BJ (cell line): ENCODE measurements around the gene GALK1. TPM values are rescaled to one million over a fixed set of nuclear protein-coding genes. Genes with fewer than 3 reads are reported as not detected.

Experiments
- CTCF ChIA-PET: fragments of 350-600 bp; formaldehyde crosslinking; extraction: SDS; loops from one replicate; lab custom pipeline; 2021; ENCODE audit warnings: antibody characterized with exemption, inconsistent platforms; lab: Yijun Ruan, JAX
- POLR2A ChIA-PET: fragments of 300-600 bp; sonication (Branson Sonifier 250); formaldehyde crosslinking; extraction: SDS; loops from one replicate; lab custom pipeline; 2021; ENCODE audit warnings: antibody characterized with exemption; lab: Charles Lee
- DNase-seq: peaks from one replicate; pipeline ENCODE4 v3.0.0-alpha.2; 2011; ENCODE audit warnings: low read depth
- H3K27me3 ChIP-seq: 2 replicates; pipeline ENCODE4 v1.6.0; 2011; ENCODE audit warnings: low read length; ENCODE audit not compliant: control insufficient read depth, insufficient read depth
- H3K36me3 ChIP-seq: 2 replicates; pipeline ENCODE4 v1.5.1; 2011; ENCODE audit warnings: low read length; ENCODE audit not compliant: control insufficient read depth, insufficient read depth
- H3K4me3 ChIP-seq: 2 replicates; pipeline ENCODE4 v1.5.1; 2011; ENCODE audit warnings: low read depth, mild to moderate bottlenecking, control low read depth, low read length
- polyA plus RNA-seq: library from polyadenylated mRNA; depleted of rRNA; stranded (reverse); fragments of >200 nt; gene quantifications from 2 replicates; pipeline ENCODE4 v1.2.3, GENCODE V29; 2011
- TF ChIP-seq, protein P1 (sequence below): IDR thresholded peaks from 2 replicates; pipeline ENCODE4 v1.5.1; 2011; ENCODE audit warnings: low read depth, mild to moderate bottlenecking, control low read depth, inconsistent platforms, low read length, moderate library complexity; ENCODE audit not compliant: insufficient read depth

Gene GALK1
- polyA plus RNA-seq, 1 experiment = 35.8 TPM

DNA sequence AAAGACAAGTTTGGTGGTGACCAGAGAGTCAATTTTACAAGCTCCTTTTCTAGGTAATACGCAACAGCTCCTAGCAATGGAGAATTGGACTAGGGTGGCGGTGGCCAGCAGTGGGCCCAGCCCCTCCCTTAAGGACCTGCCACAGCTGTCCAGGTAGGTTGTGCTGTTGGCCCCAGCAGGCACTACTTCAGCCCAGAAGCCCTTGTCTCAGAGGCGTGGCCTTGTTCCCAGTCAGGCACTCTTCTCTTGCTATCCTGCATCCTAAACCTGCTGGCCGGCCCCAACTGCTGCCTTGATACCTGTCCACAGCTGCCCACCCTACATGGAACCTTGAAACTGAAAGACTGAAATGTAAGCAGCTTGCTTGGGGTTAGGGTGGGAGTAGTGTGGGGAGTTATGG lies 989 bp upstream of the GALK1 start:
- Histone ChIP-seq H3K27me3 (no peaks in the 10 kb centered on the region), H3K4me3 (no peak overlapping the region), H3K36me3 (peaks cover 1% of the 10 kb centered on the region; the same call in 1 of the 2 replicates)
- no peak for DNase-seq
- ChIA-PET POLR2A (interaction anchor here (0.6 to 1.1 kb wide), 4 partner anchors 9 to 420 kb away, joined by 3 to 15 read pairs (median 9); no protein-coding TSS in a partner anchor), CTCF (interaction anchor here (0.7 to 6.4 kb wide), 11 partner anchors 11 to 139 kb away, joined by 3 to 63 read pairs (median 11); partner anchors contain the start of genes MRPL38, SMIM5 and UNK)
- TF ChIP-seq, protein P1, sequence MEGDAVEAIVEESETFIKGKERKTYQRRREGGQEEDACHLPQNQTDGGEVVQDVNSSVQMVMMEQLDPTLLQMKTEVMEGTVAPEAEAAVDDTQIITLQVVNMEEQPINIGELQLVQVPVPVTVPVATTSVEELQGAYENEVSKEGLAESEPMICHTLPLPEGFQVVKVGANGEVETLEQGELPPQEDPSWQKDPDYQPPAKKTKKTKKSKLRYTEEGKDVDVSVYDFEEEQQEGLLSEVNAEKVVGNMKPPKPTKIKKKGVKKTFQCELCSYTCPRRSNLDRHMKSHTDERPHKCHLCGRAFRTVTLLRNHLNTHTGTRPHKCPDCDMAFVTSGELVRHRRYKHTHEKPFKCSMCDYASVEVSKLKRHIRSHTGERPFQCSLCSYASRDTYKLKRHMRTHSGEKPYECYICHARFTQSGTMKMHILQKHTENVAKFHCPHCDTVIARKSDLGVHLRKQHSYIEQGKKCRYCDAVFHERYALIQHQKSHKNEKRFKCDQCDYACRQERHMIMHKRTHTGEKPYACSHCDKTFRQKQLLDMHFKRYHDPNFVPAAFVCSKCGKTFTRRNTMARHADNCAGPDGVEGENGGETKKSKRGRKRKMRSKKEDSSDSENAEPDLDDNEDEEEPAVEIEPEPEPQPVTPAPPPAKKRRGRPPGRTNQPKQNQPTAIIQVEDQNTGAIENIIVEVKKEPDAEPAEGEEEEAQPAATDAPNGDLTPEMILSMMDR = no peak

- H3K4me3 ChIP-seq = peak overlapping the region; percentile 78
- POLR2A ChIA-PET = interaction anchor here (0.6 to 0.9 kb wide), 5 partner anchors 9 to 255 kb away, joined by 3 to 5 read pairs (median 3); no protein-coding TSS in a partner anchor
- TF ChIP-seq, protein P1 = no peak
- CTCF ChIA-PET = interaction anchor here (0.9 to 6.4 kb wide), 17 partner anchors 10 to 132 kb away, joined by 3 to 63 read pairs (median 6); partner anchors contain the start of genes SMIM5, TRIM65 and UNK
- peaks cover 3% of the 10 kb centered on the region for H3K36me3 ChIP-seq
- DNase-seq = no peak
- H3K27me3 ChIP-seq = no peaks in the 10 kb centered on the region
Measured at GRCh38 chr17:75764417-75764710, 628 bp downstream of the GALK1 start.

DNA sequence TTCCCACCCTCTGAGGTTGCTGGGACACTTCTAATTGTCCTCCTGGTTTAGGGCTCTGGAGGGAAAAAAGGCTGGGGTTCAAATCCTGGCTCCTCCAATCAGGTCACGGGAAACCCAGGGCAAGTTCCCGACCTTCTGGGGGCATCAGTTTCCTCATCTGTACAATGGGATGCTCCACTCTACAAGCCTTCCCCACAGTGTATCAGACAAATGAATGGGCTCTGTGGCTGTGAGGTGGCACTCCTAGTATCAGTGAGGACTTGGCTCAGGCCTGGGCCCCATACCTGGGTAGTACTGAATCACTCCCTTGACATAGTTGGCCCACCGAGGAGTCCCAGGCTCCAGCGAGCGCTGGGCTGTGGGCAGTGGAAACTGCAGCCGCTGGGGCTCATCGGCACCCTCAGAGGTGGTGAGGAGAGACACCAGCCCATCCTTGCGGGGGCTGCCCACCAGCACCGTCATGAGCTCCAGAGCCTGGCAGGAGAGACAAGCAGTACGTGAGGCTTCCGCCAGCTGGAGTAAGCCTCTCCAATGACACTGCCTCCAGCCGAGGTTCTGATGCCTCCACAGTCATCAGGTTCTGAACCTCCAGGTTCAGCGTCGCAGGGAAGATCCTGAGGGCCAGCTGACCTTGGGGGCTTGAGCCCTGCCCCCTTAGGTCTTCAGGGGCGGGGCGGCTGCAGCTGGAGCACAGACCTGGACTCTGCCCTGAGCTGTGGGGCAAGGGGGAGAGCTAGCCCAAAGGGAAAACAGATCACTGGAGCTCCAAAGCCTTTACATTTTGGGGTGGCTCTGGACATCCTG lies 1.2 kb downstream of the GALK1 start:
- TF ChIP-seq, protein P1 = no peak
- H3K4me3 ChIP-seq = peak overlapping the region; percentile 78
- no peak for DNase-seq
- POLR2A ChIA-PET = interaction anchor here (0.6 to 0.9 kb wide), 5 partner anchors 9 to 256 kb away, joined by 3 to 5 read pairs (median 3); no protein-coding TSS in a partner anchor
- no peaks in the 10 kb centered on the region for H3K27me3 ChIP-seq
- CTCF ChIA-PET = interaction anchor here (0.9 to 6.4 kb wide), 14 partner anchors 10 to 133 kb away, joined by 3 to 63 read pairs (median 6); partner anchors contain the start of genes SMIM5, TRIM65 and UNK
- H3K36me3 ChIP-seq = peaks cover 3% of the 10 kb centered on the region

DNA sequence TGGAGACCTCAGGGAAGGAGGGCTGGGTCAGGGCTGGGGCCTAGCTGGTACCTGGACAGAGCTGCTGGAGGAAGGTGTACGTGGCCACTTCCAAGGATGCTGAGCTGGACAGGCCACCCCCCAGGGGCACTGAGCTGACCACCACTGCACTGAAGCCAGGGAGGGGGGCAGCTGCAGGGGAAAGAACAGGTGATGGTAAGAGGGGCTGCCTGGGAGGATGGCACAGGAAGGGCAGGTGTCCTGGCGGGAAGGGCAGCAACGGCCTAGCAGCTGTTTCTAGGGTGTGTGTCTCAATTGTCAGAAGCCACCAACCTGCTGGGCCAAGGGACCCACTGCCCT lies 1.8 kb downstream of the GALK1 start:
- Histone ChIP-seq H3K4me3 (no peak overlapping the region), H3K27me3 (no peaks in the 10 kb centered on the region), H3K36me3 (peaks cover 3% of the 10 kb centered on the region)
- DNase-seq = no peak
- POLR2A ChIA-PET = interaction anchor here (1.5 kb wide), 1 partner anchor 17 kb away, joined by 4 read pairs; no protein-coding TSS in a partner anchor
- TF ChIP-seq, protein P1 = no peak
- CTCF ChIA-PET = interaction anchor here (0.8 to 6.4 kb wide), 9 partner anchors 9 to 134 kb away, joined by 3 to 63 read pairs (median 19); partner anchors contain the start of genes SMIM5, TRIM65 and UNK
